HCT116 (cell line): ENCODE results near the gene ARMH1.

Source experiments
- CTCF ChIP-seq, 3 experiments: fragments of 200-600 bp in 1 of 3; sonication (generic) in 1 of 3; IDR thresholded peaks in 2 of 3; conservative IDR thresholded peaks in 1 of 3; 2 replicates each; pipeline ENCODE4 v1.5.1; 2012 to 2017; ENCODE audit warnings: low read depth in 2 of 3, low read length in 2 of 3, antibody characterized with exemption in 1 of 3, borderline replicate concordance in 1 of 3, control low read depth in 1 of 3, mild to moderate bottlenecking in 1 of 3, mixed read lengths in 1 of 3, mixed run types in 1 of 3, moderate library complexity in 1 of 3; ENCODE audit not compliant: insufficient read depth in 1 of 3
- ELF1 ChIP-seq: IDR thresholded peaks from 2 replicates; pipeline ENCODE4 v1.6.1; 2012; ENCODE audit warnings: low read depth, borderline replicate concordance
- EZH2phosphoT487 ChIP-seq: fragments of 200-600 bp; IDR thresholded peaks from 2 replicates; pipeline ENCODE4 v1.6.1; 2018; ENCODE audit warnings: antibody characterized with exemption, borderline replicate concordance
- JUND ChIP-seq: IDR thresholded peaks from 2 replicates; pipeline ENCODE4 v1.6.1; 2012
- POLR2A ChIP-seq: IDR thresholded peaks from 2 replicates; pipeline ENCODE4 v1.7.0; 2011; ENCODE audit warnings: borderline replicate concordance; ENCODE audit not compliant: insufficient read depth, insufficient read length; ENCODE audit errors: extremely low read depth
- POLR2AphosphoS5 ChIP-seq: IDR thresholded peaks from 2 replicates; pipeline ENCODE4 v1.6.1; 2011; ENCODE audit warnings: mild to moderate bottlenecking, low read depth, low read length, moderate library complexity
- RAD21 ChIP-seq: IDR thresholded peaks from 2 replicates; pipeline ENCODE4 v1.6.1; 2012; ENCODE audit warnings: low read depth, mild to moderate bottlenecking
- SP1 ChIP-seq: IDR thresholded peaks from 2 replicates; pipeline ENCODE4 v1.6.1; 2012; ENCODE audit warnings: low read depth
- YY1 ChIP-seq: IDR thresholded peaks from 2 replicates; pipeline ENCODE4 v1.6.1; 2011; ENCODE audit warnings: low read length, low read depth, moderate library complexity, mild to moderate bottlenecking; ENCODE audit not compliant: insufficient replicate concordance; ENCODE audit errors: extremely low read depth
- ZBTB33 ChIP-seq: IDR thresholded peaks from 2 replicates; pipeline ENCODE4 v1.6.1; 2011; ENCODE audit warnings: mild to moderate bottlenecking, low read length, moderate library complexity; ENCODE audit not compliant: insufficient replicate concordance; ENCODE audit errors: extremely low read depth
- ZFX ChIP-seq: fragments of 450-650 bp; IDR thresholded peaks from 2 replicates; pipeline ENCODE4 v1.6.1; 2017

- TF ChIP-seq SP1 (no peak), CTCF (IDR thresholded peaks at IDR 0.05 in 2 of 3, conservative IDR thresholded peaks at IDR 0.05 in 1 of 3; ENCODE audit: borderline replicate concordance in 1 of 3, insufficient read depth in 1 of 3, low read depth in 2 of 3, low read length in 2 of 3) (no peak), POLR2A (no peak), YY1 (no peak), RAD21 (no peak), ZFX (no peak), EZH2phosphoT487 (no peak), ZBTB33 (no peak), ELF1 (no peak), POLR2AphosphoS5 (no peak), JUND (no peak)
These were observed 65.7 kb downstream of the ARMH1 start for GRCh38 chr1:44740179-44740617.
